ENCODE measurements around the gene CNPY3.

The CNPY3 gene

GRCh38 chr6:42984924-42985475 lies 55.7 kb downstream of the CNPY3 start:
- no peak for DNase-seq

- no peak for DNase-seq
These were observed 58.5 kb downstream of the CNPY3 start for GRCh38 chr6:42987533-42988451.

- no peak for DNase-seq
These were observed 59.3 kb downstream of the CNPY3 start for GRCh38 chr6:42988486-42989020.

All from DMS79 (cell line).